Neural crest cell (in vitro differentiated cells): ENCODE data around the gene DUS2. TPM values are rescaled to one million over a fixed set of nuclear protein-coding genes. Genes with fewer than 3 reads are reported as not detected.

Experiments
- DNase-seq: peaks from one replicate; pipeline ENCODE4 v3.0.0; 2021; ENCODE audit warnings: low read depth, mixed read lengths, low spot score
- H3K27ac Mint-ChIP-seq: one replicate; pipeline ENCODE4 v1.8.0; 2021; ENCODE audit warnings: mild to moderate bottlenecking, mixed read lengths; ENCODE audit not compliant: unreplicated experiment
- H3K27me3 Mint-ChIP-seq: 2 replicates; pipeline ENCODE4 v1.8.0; 2021; ENCODE audit warnings: low read depth, mild to moderate bottlenecking, mixed read lengths
- H3K36me3 Mint-ChIP-seq: 2 replicates; pipeline ENCODE4 v1.8.0; 2021; ENCODE audit warnings: low read depth, mild to moderate bottlenecking, mixed read lengths
- H3K4me1 Mint-ChIP-seq: 2 replicates; pipeline ENCODE4 v1.8.0; 2021; ENCODE audit warnings: mixed read lengths
- H3K4me3 Mint-ChIP-seq: one replicate; pipeline ENCODE4 v1.8.0; 2021; ENCODE audit warnings: mild to moderate bottlenecking, mixed read lengths
- H3K9me3 Mint-ChIP-seq: 2 replicates; pipeline ENCODE4 v1.8.0; 2021; ENCODE audit warnings: mixed read lengths
- total RNA-seq: library from RNA; stranded (reverse); gene quantifications from 2 replicates; pipeline ENCODE4 v1.2.1, GENCODE V29; 2021
- TF ChIP-seq, protein P1 (sequence below): fragments of 200-600 bp; sonication (generic); conservative IDR thresholded peaks from 2 replicates; pipeline ENCODE4 v1.5.0; 2021; ENCODE audit warnings: antibody characterized with exemption, mild to moderate bottlenecking

The DUS2 gene
- total RNA-seq, 1 donor from 2014 or later, result 28.4 TPM

DNA sequence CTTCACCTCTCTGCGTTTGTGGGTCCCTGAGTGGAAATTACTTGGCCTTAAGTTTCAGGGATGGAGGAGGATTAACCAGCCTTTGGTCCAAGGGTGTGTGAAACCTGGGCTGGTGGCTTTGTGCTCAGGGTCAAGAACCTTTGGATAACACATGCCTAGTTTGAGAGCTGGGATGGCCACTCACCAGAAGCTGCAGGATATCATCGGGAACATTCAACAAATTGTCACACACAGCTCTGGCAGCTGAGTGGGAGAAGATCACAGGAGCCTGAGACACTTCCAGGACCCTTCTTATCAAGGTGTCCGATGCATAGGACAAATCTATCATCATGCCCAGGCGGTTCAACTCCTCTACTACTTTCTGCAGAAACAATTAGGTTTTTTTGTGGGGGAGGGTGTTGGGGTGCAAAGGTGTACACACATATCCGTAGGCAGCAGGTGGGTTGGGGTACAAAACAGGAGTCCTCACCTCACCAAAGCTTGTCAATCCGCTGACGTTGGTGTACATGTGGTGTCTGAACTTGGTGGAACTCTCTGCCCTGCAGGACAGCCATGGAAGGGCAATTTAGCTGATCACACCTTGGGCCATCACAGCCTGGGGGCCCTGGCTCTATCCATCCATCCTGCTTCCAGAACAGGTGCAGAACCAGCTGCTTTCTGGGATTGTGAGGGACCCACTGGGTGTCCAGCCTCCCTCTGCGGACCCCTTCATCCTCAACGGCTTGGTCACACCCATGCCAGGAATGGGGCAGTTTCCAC, 45.4 kb upstream of the DUS2 start:
- no peaks in the 10 kb centered on the region for H3K9me3 Mint-ChIP-seq
- peaks cover 10% of the 10 kb centered on the region for H3K27me3 Mint-ChIP-seq
- no peak overlapping the region for H3K27ac Mint-ChIP-seq
- no peak for DNase-seq
- H3K4me1 Mint-ChIP-seq, result no peaks in the 10 kb centered on the region
- no peak overlapping the region for H3K4me3 Mint-ChIP-seq
- H3K36me3 Mint-ChIP-seq, result no peaks in the 10 kb centered on the region
- TF ChIP-seq, protein P1, sequence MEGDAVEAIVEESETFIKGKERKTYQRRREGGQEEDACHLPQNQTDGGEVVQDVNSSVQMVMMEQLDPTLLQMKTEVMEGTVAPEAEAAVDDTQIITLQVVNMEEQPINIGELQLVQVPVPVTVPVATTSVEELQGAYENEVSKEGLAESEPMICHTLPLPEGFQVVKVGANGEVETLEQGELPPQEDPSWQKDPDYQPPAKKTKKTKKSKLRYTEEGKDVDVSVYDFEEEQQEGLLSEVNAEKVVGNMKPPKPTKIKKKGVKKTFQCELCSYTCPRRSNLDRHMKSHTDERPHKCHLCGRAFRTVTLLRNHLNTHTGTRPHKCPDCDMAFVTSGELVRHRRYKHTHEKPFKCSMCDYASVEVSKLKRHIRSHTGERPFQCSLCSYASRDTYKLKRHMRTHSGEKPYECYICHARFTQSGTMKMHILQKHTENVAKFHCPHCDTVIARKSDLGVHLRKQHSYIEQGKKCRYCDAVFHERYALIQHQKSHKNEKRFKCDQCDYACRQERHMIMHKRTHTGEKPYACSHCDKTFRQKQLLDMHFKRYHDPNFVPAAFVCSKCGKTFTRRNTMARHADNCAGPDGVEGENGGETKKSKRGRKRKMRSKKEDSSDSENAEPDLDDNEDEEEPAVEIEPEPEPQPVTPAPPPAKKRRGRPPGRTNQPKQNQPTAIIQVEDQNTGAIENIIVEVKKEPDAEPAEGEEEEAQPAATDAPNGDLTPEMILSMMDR, result no peak

DNA sequence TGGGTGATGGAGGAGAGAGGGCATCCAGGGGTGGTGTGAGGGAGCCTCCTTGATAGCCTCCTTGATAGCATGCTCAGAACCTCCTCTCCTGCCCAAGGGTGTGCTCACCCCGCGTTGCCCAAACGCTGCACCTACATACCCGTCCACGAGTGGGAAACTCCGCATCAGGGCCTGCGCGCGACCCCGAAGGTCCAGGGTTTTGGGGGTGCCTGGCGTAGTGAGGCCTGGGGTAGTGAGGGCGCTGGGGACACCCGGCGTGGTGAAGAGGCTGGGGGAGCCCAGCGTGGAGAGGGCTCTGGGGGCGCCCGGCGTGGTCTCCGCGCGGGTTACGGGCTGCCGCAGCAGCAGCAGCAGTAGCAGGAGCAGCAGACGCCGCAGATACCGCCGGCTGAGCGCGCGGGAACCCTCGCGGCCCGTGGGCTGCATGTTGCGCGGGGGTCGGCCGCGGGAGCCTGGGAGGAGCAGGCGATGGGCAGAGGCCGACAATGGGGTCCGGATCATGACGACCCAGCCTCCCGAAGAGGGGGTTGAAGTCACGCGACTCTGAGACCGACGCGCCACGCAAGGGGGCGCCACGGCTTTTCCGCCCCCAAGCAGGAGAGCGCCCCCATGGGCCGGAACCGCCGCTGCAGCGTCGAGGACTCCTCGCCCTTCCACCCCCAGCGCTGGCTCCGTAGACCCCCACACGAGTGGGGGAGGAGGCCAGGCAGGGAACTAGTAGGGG, 43.0 kb upstream of the DUS2 start, which contains the start of gene DPEP3:
Gene DPEP3 (minus strand): TSS at position 545 of the 724 bp plus-strand sequence. CDS start 119 bp downstream, at position 426.
- Mint-ChIP-seq H3K27ac (no peak within 1 kb of the TSS), H3K4me1 (peaks cover 4% of the 10 kb centered on the region), H3K9me3 (no peaks in the 10 kb centered on the region), H3K4me3 (no peak within 1 kb of the TSS), H3K27me3 (peaks cover 9% of the 10 kb centered on the region), H3K36me3 (no peaks in the 10 kb centered on the region)
- TF ChIP-seq, protein P1, result peak; percentile 41
- no peak for DNase-seq

DNA sequence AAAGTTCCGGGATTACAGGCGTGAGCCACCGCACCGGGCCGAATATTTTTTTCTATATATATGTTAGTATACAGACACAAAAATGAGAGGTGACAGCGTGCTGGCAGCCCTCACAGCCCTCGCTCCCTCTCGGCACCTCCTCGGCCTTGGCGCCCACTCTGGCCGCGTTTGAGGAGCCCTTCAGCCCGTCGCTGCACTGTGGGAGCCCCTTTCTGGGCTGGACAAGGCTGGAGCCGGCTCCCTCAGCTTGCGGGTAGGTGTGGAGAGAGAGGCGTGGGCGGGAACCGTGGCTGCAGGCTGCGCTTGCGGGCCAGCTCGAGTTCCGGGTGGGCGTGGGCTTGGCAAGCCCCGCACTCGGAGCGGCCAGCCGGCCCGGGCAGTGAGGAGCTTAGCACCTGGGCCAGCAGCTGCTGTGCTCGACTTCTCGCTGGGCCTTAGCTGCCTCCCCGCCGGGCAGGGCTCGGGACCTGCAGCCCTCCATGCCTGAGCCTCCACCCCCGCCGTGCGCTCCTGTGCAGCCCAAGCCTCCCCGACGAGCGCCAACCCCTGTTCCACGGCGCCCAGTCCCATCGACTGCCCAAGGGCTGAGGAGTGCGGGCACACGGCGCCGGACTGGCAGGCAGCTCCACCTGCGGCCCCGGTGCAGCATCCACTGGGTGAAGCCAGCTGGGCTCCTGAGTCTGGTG, 40.9 kb upstream of the DUS2 start:
- Mint-ChIP-seq H3K9me3 (no peaks in the 10 kb centered on the region), H3K4me3 (no peak overlapping the region), H3K36me3 (no peaks in the 10 kb centered on the region), H3K27ac (no peak overlapping the region), H3K4me1 (peaks cover 5% of the 10 kb centered on the region), H3K27me3 (no peaks in the 10 kb centered on the region)
- no peak for DNase-seq
- TF ChIP-seq, protein P1, result no peak

DNA sequence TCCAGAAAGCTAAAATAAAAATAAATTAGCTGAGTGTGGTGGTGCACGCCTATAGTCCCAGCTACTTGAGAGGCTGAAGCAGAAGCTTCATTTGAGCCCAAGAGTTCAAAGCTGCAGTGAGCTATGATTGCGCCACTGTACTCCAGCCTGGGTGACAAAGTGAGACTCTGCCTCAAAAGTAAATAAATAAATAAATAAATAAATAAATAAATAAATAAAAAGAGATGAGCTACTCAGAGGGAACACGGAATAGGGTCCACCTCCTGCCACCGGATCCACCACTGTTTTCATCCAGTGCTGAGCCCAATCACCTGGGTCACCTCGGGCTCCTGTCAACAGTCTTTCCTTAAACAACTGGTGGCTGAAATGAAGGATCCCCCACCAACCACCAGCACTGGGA, 36.1 kb upstream of the DUS2 start:
- no peaks in the 10 kb centered on the region for H3K36me3 Mint-ChIP-seq
- no peak overlapping the region for H3K4me3 Mint-ChIP-seq
- no peaks in the 10 kb centered on the region for H3K27me3 Mint-ChIP-seq
- TF ChIP-seq, protein P1, result no peak
- DNase-seq, result no peak
- H3K9me3 Mint-ChIP-seq, result no peaks in the 10 kb centered on the region
- no peak overlapping the region for H3K27ac Mint-ChIP-seq
- peaks cover 5% of the 10 kb centered on the region for H3K4me1 Mint-ChIP-seq

DNA sequence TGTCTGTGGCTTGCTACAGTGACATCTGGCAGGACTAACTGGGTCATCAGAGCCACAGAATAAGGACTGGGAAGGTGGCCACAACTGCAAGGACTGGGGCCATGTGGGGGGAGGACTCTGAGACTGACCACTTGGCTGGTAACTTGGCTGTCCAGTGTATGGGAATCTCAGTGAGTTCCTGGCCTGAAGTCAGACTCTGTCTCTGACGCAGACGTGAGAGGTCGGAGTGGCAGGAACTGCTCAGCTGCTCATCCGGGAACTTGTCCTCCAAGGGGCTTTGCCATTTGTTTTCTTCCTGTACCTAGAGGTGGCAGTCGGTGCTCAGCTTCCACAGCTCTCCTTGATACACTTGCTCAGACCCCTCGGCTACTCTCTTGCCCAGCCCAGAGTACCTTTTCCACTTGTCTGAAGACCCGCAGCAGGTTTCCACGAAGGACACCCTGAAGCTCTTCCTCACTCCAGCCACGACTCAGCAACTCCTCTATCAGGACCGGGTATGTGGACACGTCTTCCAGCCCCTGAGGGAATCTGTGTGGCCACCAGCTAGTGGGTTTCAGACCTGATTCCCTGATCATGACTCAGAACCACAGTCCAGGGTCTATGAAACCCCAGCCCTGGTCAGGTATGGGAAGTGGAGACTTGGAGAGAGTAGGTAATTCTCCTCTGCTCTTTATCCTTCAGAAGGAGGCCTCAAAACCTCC, 35.5 kb upstream of the DUS2 start:
- Mint-ChIP-seq H3K27me3 (no peaks in the 10 kb centered on the region), H3K4me3 (no peak overlapping the region), H3K4me1 (peaks cover 5% of the 10 kb centered on the region), H3K9me3 (no peaks in the 10 kb centered on the region), H3K36me3 (no peaks in the 10 kb centered on the region), H3K27ac (peak overlapping the region; percentile 86)
- TF ChIP-seq, protein P1, result no peak
- DNase-seq, result no peak
